Bronchial epithelial cell (primary cell): ENCODE results near the gene TOLLIP. TPM values are rescaled to one million over a fixed set of nuclear protein-coding genes. Genes with fewer than 3 reads are reported as not detected.

Source experiments
- DNase-seq: peaks from one replicate; pipeline ENCODE4 v3.0.0-alpha.2; 2010; ENCODE audit warnings: low read depth
- FAIRE-seq: peaks from 2 replicates; lab custom pipeline; 2011; peaks lifted over from hg19 to GRCh38; lab: Jason Lieb, UNC
- H3K27me3 ChIP-seq: 2 replicates; pipeline ENCODE4 v1.5.1; 2011; ENCODE audit warnings: low read length; ENCODE audit not compliant: control insufficient read depth, insufficient read depth
- H3K36me3 ChIP-seq: 2 replicates; pipeline ENCODE4 v1.5.1; 2011; ENCODE audit warnings: low read length; ENCODE audit not compliant: control insufficient read depth, insufficient read depth
- H3K4me3 ChIP-seq: 2 replicates; pipeline ENCODE4 v1.5.1; 2011; ENCODE audit warnings: mild to moderate bottlenecking, low read depth, low read length, control low read depth
- CTCF ChIP-seq: IDR thresholded peaks from 2 replicates; pipeline ENCODE4 v1.5.1; 2011; ENCODE audit warnings: mild to moderate bottlenecking, moderate library complexity, low read length, control low read depth, inconsistent platforms; ENCODE audit not compliant: insufficient read depth, severe bottlenecking
- total RNA-seq: library from RNA; depleted of rRNA; stranded (reverse); fragments of >200 nt; gene quantifications from 2 replicates; pipeline ENCODE4 v1.2.1, GENCODE V29; 2014

Gene TOLLIP
- total RNA-seq, 1 donor from 2014 or later = 43.4 TPM

DNA sequence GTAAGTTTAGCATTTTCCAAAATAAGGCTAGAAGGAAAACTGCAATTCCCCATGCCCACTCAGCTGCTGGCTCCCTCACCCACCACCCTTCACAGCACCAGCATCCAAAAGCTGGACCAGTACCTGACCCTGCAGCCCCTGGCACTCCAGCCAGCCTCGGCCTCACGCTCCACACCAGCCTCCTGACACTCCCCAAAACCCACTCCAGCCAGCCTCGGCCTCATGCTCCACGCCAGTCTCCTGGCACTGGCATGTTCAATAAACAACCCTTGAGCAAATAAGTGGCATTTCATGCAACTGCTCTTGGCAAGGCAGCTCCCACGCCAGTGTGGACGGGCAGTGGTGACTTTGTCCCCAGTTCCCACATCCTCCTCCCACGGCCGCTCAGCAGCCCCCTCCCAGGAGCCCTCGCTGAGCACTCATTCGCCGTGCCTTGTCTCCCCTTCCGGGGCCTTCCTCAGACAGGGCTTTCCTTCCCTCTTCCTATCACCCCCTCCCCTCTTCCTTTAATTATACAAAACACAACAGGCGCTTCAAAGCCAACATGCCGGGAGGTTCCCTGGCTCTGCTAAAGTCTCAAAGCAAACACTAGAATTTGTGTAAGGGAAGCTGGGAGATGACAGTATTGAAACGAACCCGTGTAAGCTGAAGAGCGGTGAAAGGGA, 6.8 kb downstream of the TOLLIP start:
- Histone ChIP-seq H3K27me3 (no peaks in the 10 kb centered on the region), H3K36me3 (peaks cover 17% of the 10 kb centered on the region), H3K4me3 (no peak overlapping the region)
- no peak for TF ChIP-seq CTCF
- DNase-seq = no peak
- FAIRE-seq = no peak

GRCh38 chr11:1302041-1302460, 7.4 kb downstream of the TOLLIP start:
- no peaks in the 10 kb centered on the region for H3K27me3 ChIP-seq
- H3K36me3 ChIP-seq = peaks cover 18% of the 10 kb centered on the region
- no peak overlapping the region for H3K4me3 ChIP-seq
- DNase-seq = no peak
- TF ChIP-seq CTCF = no peak
- FAIRE-seq = no peak

GRCh38 chr11:1301220-1302000, 8.0 kb downstream of the TOLLIP start:
- H3K27me3 ChIP-seq = no peaks in the 10 kb centered on the region
- no peak overlapping the region for H3K4me3 ChIP-seq
- FAIRE-seq = no peak
- no peak for TF ChIP-seq CTCF
- no peak for DNase-seq
- H3K36me3 ChIP-seq = peaks cover 17% of the 10 kb centered on the region

DNA sequence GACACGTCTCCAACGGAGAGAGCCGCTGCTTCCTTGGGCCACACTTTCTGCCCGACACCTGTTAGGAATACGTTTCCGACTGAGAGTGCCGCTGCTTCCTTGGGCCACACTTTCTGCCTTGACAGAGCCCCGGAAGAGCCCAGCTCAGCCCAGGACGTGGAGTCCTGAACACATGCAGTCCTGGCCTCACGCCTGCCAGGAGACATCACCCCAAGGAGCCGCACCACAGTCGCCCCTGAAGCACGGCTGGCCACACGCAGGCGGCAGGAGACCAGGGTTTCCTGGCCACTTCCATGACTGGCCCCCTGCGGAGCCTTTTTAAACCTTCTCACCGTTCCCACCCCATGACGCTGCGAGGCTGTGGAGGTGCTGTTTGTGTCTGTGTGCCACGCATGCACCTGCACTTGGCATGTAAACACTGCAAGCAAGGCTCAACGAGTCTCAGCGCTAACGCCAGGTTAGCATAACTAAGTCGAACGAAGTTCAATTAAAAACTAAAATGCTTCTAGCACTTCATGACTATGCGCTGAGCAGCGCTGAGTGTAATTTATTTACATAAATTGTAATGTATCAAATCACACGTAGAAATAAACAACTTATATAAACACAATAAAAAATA, 8.8 kb downstream of the TOLLIP start:
- FAIRE-seq (no peak), DNase-seq (no peak)
- no peaks in the 10 kb centered on the region for H3K27me3 ChIP-seq
- TF ChIP-seq CTCF = no peak
- H3K4me3 ChIP-seq = no peak overlapping the region
- peaks cover 19% of the 10 kb centered on the region for H3K36me3 ChIP-seq

GRCh38 chr11:1300121-1300520, 9.3 kb downstream of the TOLLIP start:
- TF ChIP-seq CTCF = no peak
- Histone ChIP-seq H3K27me3 (no peaks in the 10 kb centered on the region), H3K4me3 (no peak overlapping the region), H3K36me3 (peaks cover 22% of the 10 kb centered on the region)
- DNase-seq = no peak
- FAIRE-seq = no peak
